Glutamatergic neuron (in vitro differentiated cells): ENCODE measurements around the gene TEX44. TPM values are rescaled to one million over a fixed set of nuclear protein-coding genes. Genes with fewer than 3 reads are reported as not detected.
A peak's percentile ranks its signal among the peaks of the same experiment; 100 is the strongest.

Experiments used
- DNase-seq: peaks from one replicate; pipeline ENCODE4 v3.0.0; 2022
- H3K27ac Mint-ChIP-seq: one replicate; pipeline ENCODE4 v1.8.0; 2020; ENCODE audit warnings: mild to moderate bottlenecking, mixed read lengths, inconsistent platforms; ENCODE audit not compliant: unreplicated experiment
- H3K27me3 Mint-ChIP-seq: one replicate; pipeline ENCODE4 v1.8.0; 2020; ENCODE audit warnings: mild to moderate bottlenecking, moderate library complexity, mixed read lengths, inconsistent platforms; ENCODE audit not compliant: unreplicated experiment
- H3K36me3 Mint-ChIP-seq: one replicate; pipeline ENCODE4 v1.8.0; 2020; ENCODE audit warnings: mild to moderate bottlenecking, mixed read lengths, inconsistent platforms; ENCODE audit not compliant: unreplicated experiment
- H3K4me1 Mint-ChIP-seq: one replicate; pipeline ENCODE4 v1.8.0; 2020; ENCODE audit warnings: mild to moderate bottlenecking, low read depth, mixed read lengths, inconsistent platforms; ENCODE audit not compliant: unreplicated experiment
- H3K4me3 Mint-ChIP-seq: one replicate; pipeline ENCODE4 v1.8.0; 2020; ENCODE audit warnings: mild to moderate bottlenecking, mixed read lengths, inconsistent platforms; ENCODE audit not compliant: unreplicated experiment
- H3K9me3 Mint-ChIP-seq: one replicate; pipeline ENCODE4 v1.8.0; 2020; ENCODE audit warnings: mild to moderate bottlenecking, moderate library complexity, mixed read lengths, inconsistent platforms; ENCODE audit not compliant: unreplicated experiment
- CTCF ChIP-seq: fragments of 200-600 bp; sonication (generic); IDR thresholded peaks from one replicate; pipeline ENCODE4 v1.5.0; 2021; ENCODE audit not compliant: partially characterized antibody, unreplicated experiment
- total RNA-seq: library from RNA; stranded (reverse); fragmentation: NEBNext Ultra II Directional; extraction: Animal tissue kit (Norgen Biotek cat#: 25700); gene quantifications from one replicate; pipeline ENCODE4 v1.2.1, GENCODE V29; 2021; ENCODE audit not compliant: unreplicated experiment

The TEX44 gene
- total RNA-seq, 1 donor from 2014 or later: not detected

- Mint-ChIP-seq H3K27me3 (peaks cover 4% of the 10 kb centered on the region), H3K27ac (peak overlapping the region; percentile 92), H3K36me3 (no peaks in the 10 kb centered on the region), H3K9me3 (peaks cover 3% of the 10 kb centered on the region), H3K4me1 (peaks cover 12% of the 10 kb centered on the region), H3K4me3 (no peak overlapping the region)
- TF ChIP-seq CTCF: peak; percentile 99
- peak; percentile 88 for DNase-seq
Measured at GRCh38 chr2:231612456-231613330, 20.0 kb downstream of the TEX44 start.

- H3K36me3 Mint-ChIP-seq: no peaks in the 10 kb centered on the region
- H3K9me3 Mint-ChIP-seq: peaks cover 3% of the 10 kb centered on the region
- H3K4me1 Mint-ChIP-seq: peaks cover 12% of the 10 kb centered on the region
- peak overlapping the region; percentile 47 for H3K4me3 Mint-ChIP-seq
- DNase-seq: no peak
- no peak for TF ChIP-seq CTCF
- H3K27ac Mint-ChIP-seq: peak overlapping the region; percentile 92
- H3K27me3 Mint-ChIP-seq: peaks cover 4% of the 10 kb centered on the region
Measured at GRCh38 chr2:231613331-231613662, 20.6 kb downstream of the TEX44 start.

GRCh38 chr2:231613663-231614558 is 21.2 kb downstream of the TEX44 start:
- no peak for TF ChIP-seq CTCF
- peak overlapping the region; percentile 85 for H3K4me3 Mint-ChIP-seq
- peak; percentile 84 for DNase-seq
- peaks cover 12% of the 10 kb centered on the region for H3K4me1 Mint-ChIP-seq
- H3K27ac Mint-ChIP-seq: peak overlapping the region; percentile 93
- H3K36me3 Mint-ChIP-seq: no peaks in the 10 kb centered on the region
- peaks cover 3% of the 10 kb centered on the region for H3K9me3 Mint-ChIP-seq
- peaks cover 4% of the 10 kb centered on the region for H3K27me3 Mint-ChIP-seq

GRCh38 chr2:231614559-231615057 is 21.9 kb downstream of the TEX44 start:
- Mint-ChIP-seq H3K27me3 (peaks cover 4% of the 10 kb centered on the region), H3K4me1 (peaks cover 12% of the 10 kb centered on the region), H3K9me3 (peaks cover 3% of the 10 kb centered on the region), H3K27ac (peak overlapping the region; percentile 93), H3K4me3 (peak overlapping the region; percentile 80), H3K36me3 (no peaks in the 10 kb centered on the region)
- peak; percentile 6 for TF ChIP-seq CTCF
- no peak for DNase-seq
